Hepatocyte (in vitro differentiated cells): Measurements from ENCODE around the gene ELK4.

Source experiments
- CTCF ChIP-seq: fragments of 200-600 bp; sonication (generic); IDR thresholded peaks from 2 replicates; pipeline ENCODE4 v1.5.1; 2016; ENCODE audit warnings: antibody characterized with exemption, mild to moderate bottlenecking; ENCODE audit not compliant: poor library complexity
- EZH2phosphoT487 ChIP-seq: fragments of 200-600 bp; sonication (generic); IDR thresholded peaks from one replicate; pipeline ENCODE4 v1.6.1; 2018; ENCODE audit warnings: antibody characterized with exemption, mild to moderate bottlenecking, low read depth, moderate library complexity; ENCODE audit not compliant: unreplicated experiment, severe bottlenecking

GRCh38 chr1:205630651-205631009 is 1.2 kb downstream of the ELK4 start:
- TF ChIP-seq CTCF (no peak), EZH2phosphoT487 (no peak)
